HG03354 (cell line): ENCODE results near the gene B4GALT1.
A peak's percentile ranks its signal among the peaks of the same experiment; 100 is the strongest.
"Not testable (repeated sequence)": the region's sequence is repeated elsewhere in the genome, so short reads cannot be mapped to it uniquely, and the experiment has no call there.

Experiments
- ATAC-seq: cut with Tn5 transposase; IDR thresholded peaks from one replicate; pipeline ENCODE4 v1.9.1; 2021; ENCODE audit warnings: mild to moderate bottlenecking; ENCODE audit not compliant: unreplicated experiment, poor library complexity, severe bottlenecking

The B4GALT1 gene

DNA sequence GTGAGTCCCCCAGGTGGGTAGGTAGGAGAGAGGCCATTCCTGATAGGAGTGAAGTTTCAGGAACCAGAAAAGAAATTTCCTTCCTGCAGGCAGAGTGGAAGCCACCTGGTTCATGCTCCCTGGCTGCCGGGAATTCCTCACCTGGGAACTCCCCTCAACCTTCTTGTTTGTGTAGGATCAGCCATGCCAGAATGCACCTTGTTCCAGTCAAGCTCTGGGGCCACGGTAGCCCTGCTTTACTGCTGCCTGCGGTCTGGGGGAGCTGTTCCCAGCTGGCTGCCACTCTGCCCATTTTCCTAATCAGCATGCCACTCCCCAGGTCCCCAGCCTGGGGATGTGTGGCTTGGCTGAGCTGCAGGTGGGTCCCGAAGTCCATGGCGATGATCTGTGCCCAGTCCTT is 18.7 kb upstream of the B4GALT1 start:
- ATAC-seq, result no peak

DNA sequence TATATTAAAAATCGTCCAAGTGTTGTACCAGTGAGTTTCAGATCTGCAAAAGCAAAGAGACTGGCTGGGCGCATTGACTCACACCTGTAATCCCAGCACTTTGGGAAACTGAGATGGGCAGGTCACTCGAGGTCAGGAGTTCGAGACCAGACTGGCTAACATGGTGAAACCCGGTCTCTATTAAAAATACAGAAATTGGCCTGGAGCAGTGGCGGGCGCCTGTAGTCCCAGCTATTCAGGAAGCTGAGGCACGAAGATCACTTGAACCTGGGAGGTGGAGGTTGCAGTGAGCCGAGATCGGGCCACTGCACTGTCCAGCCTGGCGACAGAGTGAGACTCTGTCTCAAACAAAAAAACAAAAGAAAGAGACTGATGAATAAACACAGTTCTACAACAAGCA is 18.3 kb upstream of the B4GALT1 start:
- no peak for ATAC-seq

DNA sequence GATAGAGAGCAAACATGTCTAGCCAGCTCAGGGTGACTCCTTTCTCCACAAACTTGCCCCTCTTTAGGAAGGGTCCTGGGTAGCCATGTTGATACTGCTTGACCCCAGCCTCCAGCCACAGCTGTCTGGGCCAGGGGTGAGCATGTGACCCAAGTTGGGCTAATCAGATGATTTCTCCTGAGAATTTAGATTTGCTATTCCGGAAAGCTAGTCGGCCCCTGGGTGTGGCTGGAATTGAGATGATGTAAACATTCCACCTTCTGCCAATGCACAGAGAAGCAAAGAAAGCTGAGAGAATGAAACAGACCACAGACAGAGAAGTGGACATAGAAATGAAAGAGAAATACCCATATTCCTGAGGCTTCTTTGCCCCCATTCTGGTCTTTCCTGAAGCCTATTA is 17.8 kb upstream of the B4GALT1 start:
- ATAC-seq, result no peak

DNA sequence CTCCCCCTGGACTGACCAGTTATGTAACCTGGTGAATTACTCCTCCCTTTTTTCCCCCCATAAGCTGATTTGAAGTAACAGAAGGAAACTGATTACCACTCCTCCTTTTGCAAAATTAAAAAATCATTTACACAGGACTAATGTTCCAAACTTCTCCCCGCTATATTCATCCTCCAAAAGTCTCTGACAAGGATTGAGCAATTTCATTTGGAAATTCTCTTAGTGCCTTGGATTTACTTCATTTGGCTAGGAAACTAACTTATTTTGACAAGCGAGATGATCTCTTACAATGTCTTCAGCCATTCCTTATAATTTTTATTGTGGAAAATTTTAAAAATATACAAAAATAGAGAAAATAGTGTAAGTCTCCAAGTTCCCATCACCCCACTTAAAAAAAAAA is 15.4 kb upstream of the B4GALT1 start:
- ATAC-seq, result no peak

DNA sequence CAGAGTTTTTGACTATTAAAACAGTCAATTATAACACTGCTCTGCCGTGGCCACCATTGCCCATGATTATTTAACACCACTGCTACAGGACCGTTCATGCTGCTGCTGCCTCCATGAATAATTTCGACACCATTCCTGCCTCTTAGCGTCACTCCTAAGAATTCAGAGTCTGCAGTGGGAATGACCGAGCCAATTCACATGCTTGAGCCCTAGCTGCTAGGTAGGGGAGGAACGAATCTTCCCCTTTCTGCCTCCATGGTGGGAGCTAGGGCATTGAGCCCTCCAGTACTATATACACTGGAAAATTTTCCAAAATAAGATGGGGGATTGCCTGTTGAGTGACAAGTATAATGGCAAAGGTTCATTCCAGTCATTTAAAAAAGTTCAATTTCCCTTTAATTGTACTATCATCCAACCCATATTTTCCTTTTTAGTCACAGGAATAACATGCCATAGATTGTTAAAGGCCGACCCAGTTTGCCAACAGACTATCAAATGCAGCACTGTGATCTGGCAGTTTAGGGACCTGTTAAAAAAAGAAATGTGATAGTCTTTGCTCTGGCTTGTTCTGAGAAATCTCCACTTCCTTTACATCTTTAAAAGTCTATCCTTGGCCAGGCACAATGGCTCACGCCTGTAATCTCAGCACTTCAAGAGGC is 13.5 kb upstream of the B4GALT1 start:
- ATAC-seq, result no peak

- ATAC-seq, result no peak
Measured at GRCh38 chr9:33178972-33179697, 12.0 kb upstream of the B4GALT1 start.

DNA sequence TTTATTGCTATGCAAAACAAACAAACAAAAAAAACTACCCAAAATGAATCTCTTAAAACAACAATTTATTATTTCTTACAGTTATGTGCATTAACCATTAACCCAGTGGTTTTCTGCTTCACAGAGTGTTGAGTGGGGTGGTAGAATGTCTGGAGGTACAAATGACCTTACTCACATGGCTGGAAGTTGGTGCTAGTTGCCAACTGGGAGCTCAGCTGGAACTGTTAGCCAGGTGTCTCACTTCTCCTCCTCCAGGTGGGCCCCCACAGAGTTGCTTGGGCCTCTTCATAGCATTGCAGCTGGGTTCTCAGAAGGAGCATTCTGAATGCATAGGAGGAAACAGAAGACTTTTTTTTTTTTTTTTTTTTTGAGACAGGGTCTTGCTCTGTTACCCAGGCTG is 10.5 kb upstream of the B4GALT1 start:
- ATAC-seq, result peak; percentile 94

DNA sequence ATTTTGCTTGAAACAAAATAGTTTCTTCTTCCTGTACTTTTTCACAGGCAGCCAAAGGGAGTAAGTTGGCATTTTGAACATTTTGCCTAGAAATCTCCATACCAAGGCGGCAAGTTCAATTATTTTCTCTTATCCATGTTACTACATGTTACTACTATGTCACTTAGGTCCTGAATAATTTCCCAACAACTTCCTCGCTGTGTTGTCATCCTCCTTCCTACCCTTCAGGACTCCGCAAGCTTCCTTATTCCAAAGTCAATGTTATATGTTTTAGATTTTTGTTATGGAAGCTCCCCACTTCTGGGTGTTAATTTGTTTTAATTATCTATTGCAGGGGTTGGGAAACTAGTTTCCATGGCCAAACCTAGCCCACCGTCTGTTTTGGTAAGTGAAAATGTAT is 9.9 kb upstream of the B4GALT1 start:
- ATAC-seq, result no peak

DNA sequence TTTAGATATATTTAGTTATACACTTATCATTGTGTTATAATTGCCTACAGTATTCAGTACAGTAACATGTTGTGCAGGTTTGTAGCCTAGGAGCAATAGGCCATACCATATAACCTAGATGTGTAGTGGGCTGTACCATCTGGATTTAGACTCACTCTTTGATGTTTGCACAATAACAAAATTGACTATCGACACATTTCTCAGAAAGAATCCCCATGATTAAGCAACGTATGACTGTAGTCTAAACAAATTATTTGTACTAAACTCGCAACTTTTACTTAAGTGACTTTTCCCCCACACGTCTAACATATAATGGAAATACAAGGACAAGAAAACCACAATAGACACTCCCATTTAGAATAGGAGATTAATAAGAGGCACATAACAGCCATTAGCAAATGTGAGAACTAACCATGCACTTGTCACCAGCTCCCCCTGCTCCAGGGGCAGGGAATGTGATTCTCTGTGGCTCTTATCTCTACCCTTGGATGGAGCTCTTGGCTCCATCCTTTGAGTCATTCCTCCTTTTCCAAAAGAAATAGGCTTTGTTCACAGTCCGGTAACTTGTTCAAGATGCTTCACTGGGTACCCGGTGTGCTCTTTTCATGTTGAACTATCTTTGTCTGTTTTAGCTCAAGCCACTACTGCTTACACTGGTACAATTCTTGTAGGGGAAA is 8.7 kb upstream of the B4GALT1 start:
- ATAC-seq, result no peak

GRCh38 chr9:33172256-33173238 is 5.4 kb upstream of the B4GALT1 start:
- ATAC-seq, result no peak

- ATAC-seq, result no peak
Measured at GRCh38 chr9:33170464-33171415, 3.6 kb upstream of the B4GALT1 start.

DNA sequence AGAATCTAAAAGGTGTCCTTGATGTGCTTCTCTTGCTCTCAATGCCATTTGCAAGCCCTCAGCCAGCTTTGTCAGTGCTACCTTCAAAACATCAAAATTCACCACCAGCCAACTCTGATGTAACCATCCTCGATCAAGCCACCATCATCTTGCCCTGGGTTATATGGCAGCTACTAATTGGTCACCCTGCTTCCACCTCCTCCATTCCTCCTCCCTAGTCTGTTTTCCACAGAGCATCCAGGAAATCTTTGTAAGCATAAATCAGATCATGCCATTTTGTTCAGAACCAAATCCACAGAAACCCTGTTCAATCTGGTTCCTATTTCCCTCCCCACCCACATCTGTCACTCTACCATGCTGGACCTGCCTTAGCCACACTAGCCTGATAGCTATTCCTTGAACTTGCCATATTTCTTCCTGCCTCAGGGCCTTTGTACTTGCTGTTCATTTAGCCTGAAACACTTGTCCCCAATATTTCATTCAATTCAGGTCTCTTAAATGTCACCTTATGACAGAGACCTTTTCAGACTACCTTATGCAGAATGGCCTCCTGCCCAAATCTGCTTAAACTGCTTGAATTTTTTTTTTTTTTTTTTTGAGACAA is 1.9 kb upstream of the B4GALT1 start:
- no peak for ATAC-seq

GRCh38 chr9:33167972-33168461 is 881 bp upstream of the B4GALT1 start:
- peak; percentile 7 for ATAC-seq

- peak; percentile 9 for ATAC-seq
Measured at GRCh38 chr9:33166231-33167083, 679 bp downstream of the B4GALT1 start.

- ATAC-seq, result peak; percentile 32
Measured at GRCh38 chr9:33165263-33166151, 1.6 kb downstream of the B4GALT1 start.

GRCh38 chr9:33164921-33165262 is 2.2 kb downstream of the B4GALT1 start:
- not testable (repeated sequence) for ATAC-seq
